Lung (tissue), 12 donors: Measurements from ENCODE around the gene DNAJC3. TPM values are rescaled to one million over a fixed set of nuclear protein-coding genes. Genes with fewer than 3 reads are reported as not detected.

Experiments
- ATAC-seq: fragments of 200-7000 bp; cut with Tn5 transposase; one replicate; pipeline ENCODE4 v1.9.1; 2020; ENCODE audit warnings: moderate number of reproducible peaks; ENCODE audit not compliant: insufficient read depth, low FRiP score
- DNase-seq, 3 donors: peaks; one replicate each; pipeline ENCODE4 v3.0.0-alpha.2; 2013 to 2017
- H3K27ac ChIP-seq, 2 donors: one replicate each; pipeline ENCODE4 v1.5.1; 2013; ENCODE audit warnings: mild to moderate bottlenecking in 2 of 2, moderate library complexity in 2 of 2, control low read depth in 1 of 2, inconsistent platforms in 1 of 2, low read depth in 1 of 2, low read length in 1 of 2
- H3K27me3 ChIP-seq, 3 donors: one replicate each; pipeline ENCODE4 v1.5.1; 2013; ENCODE audit warnings: low read length in 2 of 3; ENCODE audit not compliant: control insufficient read depth in 3 of 3, insufficient read depth in 3 of 3
- H3K36me3 ChIP-seq, 4 donors: one replicate each; pipeline ENCODE4 v1.5.1; 2013; ENCODE audit warnings: low read length in 4 of 4, mild to moderate bottlenecking in 1 of 4, moderate library complexity in 1 of 4; ENCODE audit not compliant: control insufficient read depth in 4 of 4, insufficient read depth in 4 of 4
- H3K4me1 ChIP-seq, 5 donors: one replicate each; pipeline ENCODE4 v1.5.1; 2013; ENCODE audit warnings: low read length in 5 of 5, mild to moderate bottlenecking in 2 of 5, moderate library complexity in 1 of 5; ENCODE audit not compliant: control insufficient read depth in 5 of 5, insufficient read depth in 5 of 5
- H3K4me3 ChIP-seq: one replicate; pipeline ENCODE4 v1.5.1; 2013; ENCODE audit warnings: mild to moderate bottlenecking, control low read depth, moderate library complexity
- H3K9ac ChIP-seq, 2 donors: one replicate each; pipeline ENCODE4 v1.5.1; 2013; ENCODE audit warnings: low read length in 2 of 2, control low read depth in 1 of 2; ENCODE audit not compliant: insufficient read depth in 1 of 2
- H3K9me3 ChIP-seq, 4 donors: one replicate each; pipeline ENCODE4 v1.5.1; 2013; ENCODE audit warnings: low read length in 3 of 4, mild to moderate bottlenecking in 1 of 4, moderate library complexity in 1 of 4; ENCODE audit not compliant: control insufficient read depth in 4 of 4, insufficient read depth in 3 of 4
- WGBS, 2 donors: extraction: QIAGEN DNeasy Blood & Tissue Kit; methylation state at CpG; one replicate each; pipeline ENCODE4 v1.1.7; 2013; 5-methylcytosine and 5-hydroxymethylcytosine counted together
- polyA plus RNA-seq, 2 donors: library from polyadenylated mRNA; stranded (reverse); fragments of 200-250 nt; gene quantifications; one replicate each; pipeline ENCODE4 v1.2.1, GENCODE V29; 2013
- total RNA-seq, 2 donors: library from RNA; depleted of rRNA in 1 of 2; stranded (reverse); fragments of >200 nt in 1 of 2; gene quantifications; one replicate each; pipeline ENCODE4 v1.2.1, GENCODE V29; 2014 to 2021
- TF ChIP-seq, protein P1 (sequence below): IDR thresholded peaks from 2 replicates; pipeline ENCODE4 v1.5.1; 2012; ENCODE audit warnings: mild to moderate bottlenecking; ENCODE audit errors: control extremely low read depth, extremely low read depth
- donor health status: control.
- donor health status: control.
- donor health status: Bipolar disorder and iron deficiency.
- donor health status: healthy.
- donor health status: DM: yes; HTN: yes; CAD: no.

The DNAJC3 gene
- total and polyA plus RNA-seq, 4 donors, result 15.2 to 61.8 (median 38.5) TPM

DNA sequence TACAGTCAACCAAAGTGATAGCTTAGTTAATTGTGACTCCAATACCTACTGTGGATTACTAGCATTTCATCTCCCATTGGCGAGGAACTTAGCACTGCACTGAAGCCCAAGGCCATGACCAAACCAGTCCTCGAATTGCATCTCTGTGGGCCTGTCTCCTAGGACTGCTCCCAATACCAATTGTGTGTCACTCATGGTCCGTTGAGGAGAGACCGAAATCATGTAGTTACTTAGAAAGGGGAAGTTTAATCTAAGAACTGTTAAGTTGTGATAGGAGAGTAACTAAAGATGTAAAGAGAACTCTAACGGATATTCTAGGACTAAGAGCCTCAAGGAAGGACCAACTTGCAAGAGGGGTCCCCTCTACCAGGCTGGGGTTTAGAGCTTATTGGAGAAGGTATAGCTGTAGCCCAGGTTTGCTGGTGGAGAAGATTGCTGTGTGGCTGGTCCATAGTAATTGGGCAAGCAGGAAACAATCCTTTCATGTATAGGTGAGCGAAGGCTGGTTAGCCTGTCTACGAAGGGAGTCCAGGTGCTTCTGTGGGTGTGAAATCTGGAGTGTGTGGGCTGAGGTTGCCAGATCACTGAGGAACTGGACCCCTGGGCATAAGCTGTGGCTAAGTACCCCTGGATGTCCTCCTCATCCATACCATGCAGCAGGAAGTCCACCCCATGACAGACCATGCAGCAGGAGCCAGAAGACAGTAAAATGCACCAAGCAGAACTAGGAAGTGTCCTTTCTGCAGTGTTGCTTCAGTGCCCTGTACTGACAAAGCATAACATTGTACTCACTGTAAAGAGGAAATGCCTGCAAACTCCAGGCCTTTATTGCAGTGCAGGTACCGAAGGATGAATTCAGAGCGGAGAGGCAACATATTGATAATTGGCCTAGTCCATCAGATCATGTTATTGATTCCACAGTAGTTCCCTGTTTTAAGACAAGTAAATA lies 30.8 kb downstream of the DNAJC3 start:
- TF ChIP-seq, protein P1, sequence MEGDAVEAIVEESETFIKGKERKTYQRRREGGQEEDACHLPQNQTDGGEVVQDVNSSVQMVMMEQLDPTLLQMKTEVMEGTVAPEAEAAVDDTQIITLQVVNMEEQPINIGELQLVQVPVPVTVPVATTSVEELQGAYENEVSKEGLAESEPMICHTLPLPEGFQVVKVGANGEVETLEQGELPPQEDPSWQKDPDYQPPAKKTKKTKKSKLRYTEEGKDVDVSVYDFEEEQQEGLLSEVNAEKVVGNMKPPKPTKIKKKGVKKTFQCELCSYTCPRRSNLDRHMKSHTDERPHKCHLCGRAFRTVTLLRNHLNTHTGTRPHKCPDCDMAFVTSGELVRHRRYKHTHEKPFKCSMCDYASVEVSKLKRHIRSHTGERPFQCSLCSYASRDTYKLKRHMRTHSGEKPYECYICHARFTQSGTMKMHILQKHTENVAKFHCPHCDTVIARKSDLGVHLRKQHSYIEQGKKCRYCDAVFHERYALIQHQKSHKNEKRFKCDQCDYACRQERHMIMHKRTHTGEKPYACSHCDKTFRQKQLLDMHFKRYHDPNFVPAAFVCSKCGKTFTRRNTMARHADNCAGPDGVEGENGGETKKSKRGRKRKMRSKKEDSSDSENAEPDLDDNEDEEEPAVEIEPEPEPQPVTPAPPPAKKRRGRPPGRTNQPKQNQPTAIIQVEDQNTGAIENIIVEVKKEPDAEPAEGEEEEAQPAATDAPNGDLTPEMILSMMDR, result no peak
- Histone ChIP-seq H3K36me3 (peaks cover 1 to 15% (median 8%) of the 10 kb centered on the region in 4 donors), H3K9ac (no peak overlapping the region), H3K9me3 (peaks cover 0 to 3% (median 0%) of the 10 kb centered on the region in 4 donors), H3K27ac (no peak overlapping the region), H3K4me3 (no peak overlapping the region), H3K4me1 (peaks cover 0 to 15% (median 0%) of the 10 kb centered on the region in 5 donors), H3K27me3 (no peaks in the 10 kb centered on the region)
- DNase-seq (no peak), ATAC-seq (peak; percentile 56)
- 51 to 80% methylated on average over 9 of the region's 9 CpGs for WGBS, 2 donors

DNA sequence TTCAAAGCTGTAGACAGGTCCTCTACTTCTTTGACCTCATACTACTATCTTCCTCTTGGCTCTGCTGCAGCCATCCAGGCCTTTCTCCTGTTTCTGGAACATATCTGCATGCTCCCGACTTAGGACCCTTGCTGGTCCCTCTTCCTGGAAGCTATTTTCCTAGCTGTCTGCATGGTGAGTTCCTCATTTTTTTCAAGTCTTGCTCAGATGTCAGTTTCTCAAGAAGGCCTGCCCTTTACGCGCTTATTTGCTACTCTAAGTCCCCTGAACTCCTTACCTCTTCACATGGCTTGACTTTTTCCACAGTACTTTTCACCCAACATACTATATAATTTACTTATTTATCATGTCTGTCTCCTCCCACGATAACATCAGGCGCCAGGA lies 31.4 kb downstream of the DNAJC3 start:
- WGBS, 2 donors, result 55 to 77% methylated on average over 5 of the region's 5 CpGs
- no peak overlapping the region for H3K4me3 ChIP-seq
- peaks cover 1 to 21% (median 13%) of the 10 kb centered on the region in 4 donors for H3K36me3 ChIP-seq
- TF ChIP-seq, protein P1, result no peak
- DNase-seq (no peak), ATAC-seq (no peak)
- H3K9ac ChIP-seq, result no peak overlapping the region
- peaks cover 0 to 15% (median 0%) of the 10 kb centered on the region in 5 donors for H3K4me1 ChIP-seq
- no peak overlapping the region for H3K27ac ChIP-seq
- H3K9me3 ChIP-seq, result peaks cover 0 to 3% (median 1%) of the 10 kb centered on the region in 4 donors
- no peaks in the 10 kb centered on the region for H3K27me3 ChIP-seq

DNA sequence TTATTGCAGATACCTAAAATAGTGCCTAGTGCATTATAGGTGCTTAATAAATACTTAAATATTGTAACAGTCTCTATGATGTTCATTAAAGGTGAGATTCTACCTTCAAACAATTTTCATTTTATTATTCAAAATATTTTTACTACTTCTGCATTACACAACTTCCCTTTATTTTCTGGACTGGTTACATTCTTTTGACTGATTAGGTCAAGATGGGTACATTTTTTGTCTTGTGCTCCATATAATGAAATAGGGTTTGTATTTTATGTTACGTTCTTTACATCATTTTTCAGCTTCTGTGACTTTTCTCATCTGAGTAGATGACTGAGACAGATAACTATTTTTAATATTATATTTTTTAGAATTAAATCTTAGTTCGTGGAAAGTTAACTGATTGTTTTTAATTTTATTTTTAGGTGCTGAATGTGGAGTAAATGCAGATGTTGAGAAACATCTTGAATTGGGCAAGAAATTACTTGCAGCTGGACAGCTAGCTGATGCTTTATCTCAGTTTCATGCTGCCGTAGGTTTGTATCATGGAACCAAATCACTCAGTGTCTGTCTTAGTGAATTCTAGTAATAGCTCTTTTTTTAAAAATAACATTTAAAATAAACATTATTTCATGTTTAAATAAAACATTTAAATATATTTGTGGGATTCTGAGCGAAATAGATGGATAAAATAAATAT lies 32.0 kb downstream of the DNAJC3 start:
- TF ChIP-seq, protein P1, result no peak
- Histone ChIP-seq H3K27ac (no peak overlapping the region), H3K4me3 (no peak overlapping the region), H3K9me3 (peaks cover 0 to 3% (median 1%) of the 10 kb centered on the region in 4 donors), H3K36me3 (peaks cover 2 to 27% (median 17%) of the 10 kb centered on the region in 4 donors), H3K9ac (no peak overlapping the region), H3K4me1 (peaks cover 0 to 15% (median 0%) of the 10 kb centered on the region in 5 donors), H3K27me3 (no peaks in the 10 kb centered on the region)
- DNase-seq (peak in 2 of 3 donors; percentile 13 to 64), ATAC-seq (no peak)
- WGBS, 2 donors, result 51 to 73% methylated on average over 4 of the region's 4 CpGs
